Ureter (tissue), 1 donor: ENCODE results near the gene RTKN2. TPM values are rescaled to one million over a fixed set of nuclear protein-coding genes. Genes with fewer than 3 reads are reported as not detected.
"Not testable (repeated sequence)": the region's sequence is repeated elsewhere in the genome, so short reads cannot be mapped to it uniquely, and the experiment has no call there.

ENCODE experiments used
- DNase-seq: peaks from one replicate; pipeline ENCODE4 v3.0.0-alpha.2; 2020; ENCODE audit warnings: low spot score
- total RNA-seq: library from RNA; stranded (reverse); gene quantifications from one replicate; pipeline ENCODE4 v1.2.4, GENCODE V29; 2023
- donor health status: DM: yes; HTN: yes; CAD: no.

The RTKN2 gene
- total RNA-seq: 0.78 TPM

- peak; percentile 63 for DNase-seq
Measured at GRCh38 chr10:62268399-62269114, at the start of gene RTKN2. TSS of gene RTKN2 (minus strand) at chr10:62268844. CDS start at chr10:62268610, 234 bp downstream.

- no peak for DNase-seq
Measured at GRCh38 chr10:62317257-62317656, 48.6 kb upstream of the RTKN2 start.

GRCh38 chr10:62309254-62309653, 40.6 kb upstream of the RTKN2 start:
- DNase-seq: no peak

- DNase-seq: no peak
Measured at GRCh38 chr10:62308101-62308500, 39.5 kb upstream of the RTKN2 start.

GRCh38 chr10:62307635-62308034, 39.0 kb upstream of the RTKN2 start:
- no peak for DNase-seq

- DNase-seq: no peak
Measured at GRCh38 chr10:62306663-62307062, 38.0 kb upstream of the RTKN2 start.

GRCh38 chr10:62305813-62306212, 37.2 kb upstream of the RTKN2 start:
- DNase-seq: no peak

- no peak for DNase-seq
Measured at GRCh38 chr10:62303922-62304321, 35.3 kb upstream of the RTKN2 start.

GRCh38 chr10:62302760-62303159, 34.1 kb upstream of the RTKN2 start:
- no peak for DNase-seq

- no peak for DNase-seq
Measured at GRCh38 chr10:62297857-62298256, 29.2 kb upstream of the RTKN2 start.

- DNase-seq: no peak
Measured at GRCh38 chr10:62284221-62284620, 15.6 kb upstream of the RTKN2 start.

- DNase-seq: not testable (repeated sequence)
Measured at GRCh38 chr10:62281348-62281747, 12.7 kb upstream of the RTKN2 start.

- not testable (repeated sequence) for DNase-seq
Measured at GRCh38 chr10:62280392-62280791, 11.7 kb upstream of the RTKN2 start.

GRCh38 chr10:62278441-62278910, 9.8 kb upstream of the RTKN2 start:
- no peak for DNase-seq

GRCh38 chr10:62277971-62278370, 9.3 kb upstream of the RTKN2 start:
- DNase-seq: no peak

- DNase-seq: no peak
Measured at GRCh38 chr10:62270020-62270419, 1.4 kb upstream of the RTKN2 start.

GRCh38 chr10:62268027-62268398, 631 bp downstream of the RTKN2 start:
- no peak for DNase-seq

- DNase-seq: no peak
Measured at GRCh38 chr10:62266611-62267010, 2.0 kb downstream of the RTKN2 start.

- no peak for DNase-seq
Measured at GRCh38 chr10:62266147-62266546, 2.5 kb downstream of the RTKN2 start.

- no peak for DNase-seq
Measured at GRCh38 chr10:62264702-62265436, 3.8 kb downstream of the RTKN2 start.

GRCh38 chr10:62264126-62264525, 4.5 kb downstream of the RTKN2 start:
- DNase-seq: no peak

GRCh38 chr10:62261666-62262065, 7.0 kb downstream of the RTKN2 start:
- no peak for DNase-seq

- DNase-seq: no peak
Measured at GRCh38 chr10:62259998-62260397, 8.6 kb downstream of the RTKN2 start.
